ENCODE results near the gene PITHD1. TPM values are rescaled to one million over a fixed set of nuclear protein-coding genes. Genes with fewer than 3 reads are reported as not detected.
A peak's percentile ranks its signal among the peaks of the same experiment; 100 is the strongest.

PITHD1 gene
- total and polyA plus RNA-seq, 10 of the 15 experiments (the other 5 are each of a cell fraction or from before 2014, with no cell fraction given) = 23.7 to 82.2 (median 67.0) TPM

- ATAC-seq (peak; percentile 65), FAIRE-seq (no peak), DNase-seq (ENCODE audit: low read depth, low spot score) (no peak)
- peak overlapping the region; percentile 89 for H3K9ac ChIP-seq (ENCODE audit: control insufficient read depth, insufficient read depth, low read length)
- peak overlapping the region; percentile 71 for H3K27ac ChIP-seq (ENCODE audit: control insufficient read depth, insufficient read depth)
- no peaks in the 10 kb centered on the region for H3K27me3 ChIP-seq (replicated peaks in 1 of 2; ENCODE audit: control insufficient read depth in 2 of 2, insufficient read depth in 2 of 2, low read length in 1 of 2)
- H2AFZ ChIP-seq (ENCODE audit: control insufficient read depth, low read depth, low read length) = peak overlapping the region; percentile 58
- POLR2A ChIA-PET = interaction anchor here (0.5 to 2.4 kb wide), 5 partner anchors 10 to 161 kb away, joined by 3 to 10 read pairs (median 3); partner anchors contain the start of gene PITHD1
- H3K9me3 ChIP-seq (replicated peaks; ENCODE audit: control insufficient read depth, insufficient read depth, low read length) = no peaks in the 10 kb centered on the region
- CTCF ChIA-PET = interaction anchor here (0.7 to 1.7 kb wide), 6 partner anchors 10 to 125 kb away, joined by 3 to 10 read pairs (median 6); no protein-coding TSS in a partner anchor
- H3K79me2 ChIP-seq (ENCODE audit: control insufficient read depth, insufficient read depth, low read length) = peaks cover 23% of the 10 kb centered on the region
- H3K4me3 ChIP-seq = peak overlapping the region; percentile 93
- in situ Hi-C loops (cut with MboI) = loop anchor here (25.0 kb wide), 1 partner anchor 1446 kb away; the partner anchor contains the start of genes RSRP1 and SYF2
- peaks cover 14 to 16% of the 10 kb centered on the region in 2 experiments; a peak in 3 of 4 replicates for H3K36me3 ChIP-seq (ENCODE audit: control insufficient read depth in 2 of 2, insufficient read depth in 2 of 2, low read length in 1 of 2)
- peak overlapping the region; percentile 61 for H3K4me2 ChIP-seq (ENCODE audit: control insufficient read depth, insufficient read depth)
- no TSS peak for BruUV-seq (replicated peaks)
- RAD21 ChIA-PET (ENCODE audit: unreplicated experiment) = interaction anchor here (0.6 to 1.4 kb wide), 7 partner anchors 14 to 294 kb away, joined by 3 to 7 read pairs (median 3); partner anchors contain the start of gene PITHD1
- H4K20me1 ChIP-seq (ENCODE audit: control insufficient read depth, insufficient read depth) = no peaks in the 10 kb centered on the region
- 1% methylated on average over 14 of the region's 15 CpGs for WGBS (ENCODE audit: insufficient coverage, insufficient replicate concordance, low lambda C conversion rate, missing lambda C conversion rate)
- SMC1A ChIA-PET (ENCODE audit: uncharacterized antibody, unreplicated experiment) = interaction anchor here (0.6 to 1.5 kb wide), 3 partner anchors 14 to 436 kb away, joined by 3 to 4 read pairs (median 3); no protein-coding TSS in a partner anchor
- TF ChIP-seq RAD51 (IDR thresholded peaks at IDR 0.05) (no peak), HDAC2 (IDR thresholded peaks at IDR 0.05) (no peak), IKZF2 (IDR thresholded peaks at IDR 0.05) (no peak), RELA (IDR thresholded peaks at IDR 0.05; ENCODE audit: borderline replicate concordance, partially characterized antibody) (no peak), EGR1 (IDR thresholded peaks at IDR 0.05; ENCODE audit: borderline replicate concordance in 1 of 2, low read depth in 2 of 2, low read length in 2 of 2) (no peak), ATF7 (IDR thresholded peaks at IDR 0.05; ENCODE audit: low read depth) (no peak), YY1 (IDR thresholded peaks at IDR 0.05; ENCODE audit: low read depth, low read length) (no peak), NR2C2 (IDR thresholded peaks at IDR 0.05; ENCODE audit: borderline replicate concordance, control insufficient read depth, insufficient read length, low read depth) (no peak), FOXK2 (IDR thresholded peaks at IDR 0.05) (no peak), POU2F2 (IDR thresholded peaks at IDR 0.05; ENCODE audit: borderline replicate concordance, low read depth, low read length) (0 out of 3 replicates have a peak, but pooled peaks have one; percentile 17), NR2F1 (conservative IDR thresholded peaks at IDR 0.05) (peak; percentile 57), SIX5 (IDR thresholded peaks at IDR 0.05; ENCODE audit: low read depth, low read length, severe bottlenecking) (no peak), MTA2 (IDR thresholded peaks at IDR 0.05; ENCODE audit: low read depth) (no peak), YBX1 (IDR thresholded peaks at IDR 0.05) (no peak), PAX8 (IDR thresholded peaks at IDR 0.05) (no peak), SMC3 (IDR thresholded peaks at IDR 0.05; ENCODE audit: borderline replicate concordance, low read length) (no peak), HDGF (IDR thresholded peaks at IDR 0.05) (peak; percentile 16; the same call in 1 of the 2 replicates), LARP7 (IDR thresholded peaks at IDR 0.05) (peak; percentile 48; the same call in 1 of the 2 replicates)
- TF ChIP-seq, protein P1, sequence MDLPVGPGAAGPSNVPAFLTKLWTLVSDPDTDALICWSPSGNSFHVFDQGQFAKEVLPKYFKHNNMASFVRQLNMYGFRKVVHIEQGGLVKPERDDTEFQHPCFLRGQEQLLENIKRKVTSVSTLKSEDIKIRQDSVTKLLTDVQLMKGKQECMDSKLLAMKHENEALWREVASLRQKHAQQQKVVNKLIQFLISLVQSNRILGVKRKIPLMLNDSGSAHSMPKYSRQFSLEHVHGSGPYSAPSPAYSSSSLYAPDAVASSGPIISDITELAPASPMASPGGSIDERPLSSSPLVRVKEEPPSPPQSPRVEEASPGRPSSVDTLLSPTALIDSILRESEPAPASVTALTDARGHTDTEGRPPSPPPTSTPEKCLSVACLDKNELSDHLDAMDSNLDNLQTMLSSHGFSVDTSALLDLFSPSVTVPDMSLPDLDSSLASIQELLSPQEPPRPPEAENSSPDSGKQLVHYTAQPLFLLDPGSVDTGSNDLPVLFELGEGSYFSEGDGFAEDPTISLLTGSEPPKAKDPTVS (IDR thresholded peaks at IDR 0.05; ENCODE audit: low read depth, low read length) = no peak
- 0 out of 2 replicates have a peak, but pooled peaks cover 5% of the 10 kb centered on the region for H3K4me1 ChIP-seq (ENCODE audit: control insufficient read depth, insufficient read depth, low read length)
- intact Hi-C loops (cut with micrococcal nuclease; ENCODE audit: unreplicated experiment) = no loop called here
These were observed 13.4 kb downstream of the PITHD1 start for GRCh38 chr1:23791516-23792047.

Measured in GM12878 (cell line).